GM21360 (cell line): ENCODE data around the gene ANKRD11.

Experiments
- ATAC-seq: cut with Tn5 transposase; IDR thresholded peaks from one replicate; pipeline ENCODE4 v1.9.1; 2021; ENCODE audit warnings: mild to moderate bottlenecking, moderate library complexity; ENCODE audit not compliant: unreplicated experiment

Gene ANKRD11

GRCh38 chr16:89354325-89354724 lies 136.0 kb downstream of the ANKRD11 start:
- no peak for ATAC-seq

GRCh38 chr16:89352091-89352681 lies 138.2 kb downstream of the ANKRD11 start:
- no peak for ATAC-seq

DNA sequence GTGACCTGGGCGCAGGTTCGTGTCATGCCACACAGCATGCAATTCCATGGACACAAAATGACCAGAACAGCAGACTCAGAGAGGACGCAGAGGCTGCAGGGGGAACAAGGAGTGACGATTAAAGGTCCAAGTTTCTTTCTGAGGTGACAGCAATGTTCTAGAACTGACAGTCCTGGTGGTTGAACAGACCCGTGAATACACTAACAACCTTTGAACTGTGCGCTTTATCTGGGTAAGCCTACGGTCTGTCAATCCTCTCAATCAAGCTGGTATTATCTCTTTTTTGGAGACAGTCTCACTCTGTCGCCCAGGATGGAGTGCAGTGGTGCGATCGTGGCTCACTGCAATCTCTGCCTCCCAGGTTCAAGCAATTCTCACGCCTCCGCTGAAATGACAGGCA lies 138.7 kb downstream of the ANKRD11 start:
- no peak for ATAC-seq

DNA sequence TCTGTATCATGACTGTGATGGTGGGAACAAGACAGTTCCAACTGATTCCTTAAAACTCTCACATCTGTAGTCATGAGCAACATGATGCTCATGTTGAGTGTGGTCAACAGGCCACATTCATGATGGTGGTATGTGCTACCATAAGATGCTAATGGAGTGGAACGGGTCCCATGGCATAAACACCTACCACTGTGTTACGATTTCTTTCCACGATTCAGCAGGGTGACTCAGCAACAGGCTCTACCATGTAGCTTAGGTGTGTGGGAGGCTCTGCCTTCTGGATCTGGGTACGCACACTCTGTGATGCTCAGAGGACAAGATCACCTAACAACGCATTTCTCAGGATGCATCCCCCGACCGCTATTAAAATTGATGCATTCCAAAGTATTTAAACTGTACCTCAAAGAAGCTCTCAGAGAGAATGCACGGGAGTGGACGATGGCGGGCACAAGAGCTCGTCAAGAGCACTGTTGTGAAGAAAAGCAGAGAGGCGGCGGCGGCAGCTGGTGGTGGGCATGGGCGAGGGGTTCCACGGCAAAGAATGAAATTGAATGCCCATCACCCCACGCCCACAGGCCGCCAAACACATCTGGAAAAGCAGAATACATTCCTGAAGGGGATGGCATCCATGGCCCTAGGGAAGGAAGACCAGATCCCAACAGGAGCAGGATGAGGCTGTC lies 139.5 kb downstream of the ANKRD11 start:
- ATAC-seq, result no peak

GRCh38 chr16:89349947-89350633 lies 140.3 kb downstream of the ANKRD11 start:
- no peak for ATAC-seq

DNA sequence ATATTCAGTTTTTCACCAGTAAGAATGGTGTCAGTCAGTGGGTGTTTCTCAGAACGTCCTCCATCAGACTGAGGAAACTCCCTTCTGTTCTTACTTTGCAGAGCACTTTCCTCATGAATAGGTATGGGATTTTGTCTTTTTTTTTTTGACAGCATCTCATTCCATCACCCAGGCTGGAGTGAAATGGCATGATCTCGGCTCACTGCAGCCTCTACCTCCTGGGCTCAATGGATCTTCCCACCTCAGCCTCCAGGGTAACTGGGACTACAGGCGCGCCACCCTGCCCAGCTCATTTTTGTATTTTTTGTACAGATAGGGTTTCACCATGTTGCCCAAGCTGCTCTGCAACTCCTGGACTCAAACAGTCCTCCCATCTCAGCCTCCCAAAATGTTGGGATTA lies 142.6 kb downstream of the ANKRD11 start:
- ATAC-seq, result no peak

GRCh38 chr16:89346869-89347268 lies 143.5 kb downstream of the ANKRD11 start:
- no peak for ATAC-seq

DNA sequence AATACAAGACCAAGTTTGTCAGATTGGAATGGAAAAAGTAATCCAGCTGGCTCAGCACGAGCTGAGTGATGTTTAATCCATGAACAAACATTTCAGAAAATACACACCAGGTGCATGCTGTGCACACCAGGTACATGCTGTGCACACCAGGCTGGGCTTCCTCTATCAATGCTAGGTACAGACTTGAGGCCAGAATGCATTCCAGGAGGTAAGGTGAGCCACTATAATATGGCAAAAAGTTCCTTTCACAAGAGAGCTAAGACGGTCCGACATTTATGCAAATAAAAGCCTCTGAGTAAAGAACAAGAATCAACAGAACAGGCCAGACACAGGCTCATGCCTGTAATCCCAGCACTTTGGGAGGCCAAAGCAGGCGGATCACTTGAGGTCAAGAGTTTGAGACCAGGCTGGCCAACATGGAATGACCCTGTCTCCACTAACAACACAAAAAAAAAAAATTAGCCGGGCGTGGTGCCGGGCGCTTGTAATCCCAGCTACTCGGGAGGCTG lies 144.7 kb downstream of the ANKRD11 start:
- ATAC-seq, result no peak

- no peak for ATAC-seq
These were observed 145.3 kb downstream of the ANKRD11 start for GRCh38 chr16:89344846-89345611.

DNA sequence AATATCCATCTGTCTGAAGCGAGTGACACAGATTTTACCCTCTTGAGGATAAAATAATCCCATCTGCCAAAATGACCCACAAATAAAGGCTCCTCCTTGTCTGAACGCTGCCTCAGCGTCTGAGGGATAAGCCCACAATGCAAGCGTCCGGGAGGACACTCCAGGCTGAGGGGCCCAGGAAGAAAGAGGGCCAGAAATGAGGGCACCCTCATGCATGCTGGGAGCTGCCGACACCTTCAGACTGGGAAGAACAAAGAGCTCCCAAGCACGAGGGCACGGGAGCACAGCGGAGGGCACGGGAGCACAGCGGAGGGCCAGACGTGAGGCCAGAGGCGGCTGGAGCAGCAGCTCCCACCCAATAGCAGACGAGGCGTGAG lies 145.9 kb downstream of the ANKRD11 start:
- ATAC-seq, result no peak

DNA sequence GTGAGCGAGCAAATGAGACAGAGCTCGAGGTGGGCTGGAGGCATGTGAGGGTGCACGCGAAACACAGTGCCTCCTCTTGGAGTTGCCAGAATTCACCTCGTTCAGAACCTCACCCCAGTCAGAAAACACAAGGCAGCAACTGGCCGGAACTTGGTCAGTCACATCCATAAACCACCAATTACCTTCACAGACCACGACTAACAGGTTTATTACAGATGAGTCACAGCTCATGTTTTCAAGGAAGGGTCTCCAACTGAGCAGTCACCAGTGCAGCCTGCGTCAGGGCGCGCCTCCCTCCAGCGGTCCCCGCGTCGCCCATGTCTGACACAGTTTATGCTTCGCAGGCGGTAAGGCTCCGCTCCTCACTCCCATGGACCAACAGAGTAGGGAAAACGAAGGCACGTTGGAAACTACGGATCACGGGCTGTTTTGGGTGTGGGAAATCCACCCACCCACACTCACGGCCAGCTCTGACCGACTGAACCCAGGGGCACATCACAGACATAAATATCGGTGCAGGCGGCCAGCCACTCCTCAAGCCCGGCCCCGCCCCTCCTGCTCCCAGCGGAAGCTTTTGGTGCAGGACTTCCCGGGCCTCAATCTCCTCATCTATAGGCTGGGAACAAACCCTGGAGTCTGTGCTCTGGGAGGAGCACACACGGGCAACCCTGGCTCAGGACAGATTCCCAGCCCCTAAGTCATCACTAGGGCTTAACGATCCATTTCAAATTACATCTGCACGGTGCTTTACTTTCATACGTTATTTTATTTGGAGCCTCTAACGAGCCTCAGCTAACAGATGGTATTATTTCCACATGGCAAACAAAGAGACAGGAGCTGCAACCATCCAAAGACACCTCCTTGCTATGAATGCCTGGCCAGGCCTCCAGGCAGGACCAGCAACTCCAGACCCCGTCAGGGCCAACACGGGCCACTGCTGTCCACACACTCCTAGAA lies 146.6 kb downstream of the ANKRD11 start:
- ATAC-seq, result no peak

GRCh38 chr16:89341697-89342694 lies 148.4 kb downstream of the ANKRD11 start:
- no peak for ATAC-seq

GRCh38 chr16:89341279-89341678 lies 149.1 kb downstream of the ANKRD11 start:
- ATAC-seq, result no peak

DNA sequence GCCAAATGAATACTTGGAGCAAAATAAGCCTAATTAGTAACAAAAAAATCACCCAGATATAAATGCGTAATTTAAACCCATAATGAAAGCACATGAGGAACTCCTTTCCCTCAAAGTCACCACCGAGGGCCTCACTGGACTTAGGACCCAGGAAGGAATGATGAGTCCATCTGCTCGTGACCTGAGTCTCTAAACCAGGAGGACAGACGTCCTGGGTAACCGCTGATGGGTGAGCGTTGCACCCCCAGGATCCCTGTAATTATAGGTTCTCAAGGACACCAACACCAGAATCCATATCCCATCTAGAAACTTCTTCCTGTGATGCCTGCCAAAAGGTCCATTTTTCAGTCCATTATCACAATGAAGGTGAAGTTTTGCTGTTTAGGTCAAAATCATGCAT lies 151.5 kb downstream of the ANKRD11 start:
- no peak for ATAC-seq

DNA sequence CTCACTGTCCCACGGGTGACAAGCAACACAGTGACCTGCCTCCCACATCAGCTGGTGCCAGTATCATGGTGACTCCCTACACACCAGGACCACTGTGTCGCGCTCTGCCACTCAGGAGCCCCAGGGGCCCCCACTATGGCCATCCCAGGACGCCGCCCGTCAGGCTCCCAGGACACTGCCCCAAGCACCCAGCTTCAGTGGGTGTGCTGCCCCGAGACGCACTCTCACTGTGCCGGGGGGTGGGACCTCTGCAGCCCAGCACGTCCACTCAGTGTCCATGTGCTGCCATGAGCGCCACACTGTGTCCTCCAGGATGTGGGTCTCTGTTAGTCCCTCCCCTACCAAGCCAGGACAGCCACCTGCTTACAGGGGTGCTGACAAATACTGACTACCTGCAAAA lies 152.4 kb downstream of the ANKRD11 start:
- no peak for ATAC-seq

GRCh38 chr16:89335803-89336485 lies 154.4 kb downstream of the ANKRD11 start:
- no peak for ATAC-seq

- ATAC-seq, result no peak
These were observed 155.2 kb downstream of the ANKRD11 start for GRCh38 chr16:89334988-89335802.

- no peak for ATAC-seq
These were observed 155.9 kb downstream of the ANKRD11 start for GRCh38 chr16:89334461-89334860.
